IMR-90 (cell line): Measurements from ENCODE around the gene TNFRSF14. TPM values are rescaled to one million over a fixed set of nuclear protein-coding genes. Genes with fewer than 3 reads are reported as not detected.
A peak's percentile ranks its signal among the peaks of the same experiment; 100 is the strongest.

Experiments used
- ATAC-seq: fragments of 200-7000 bp; cut with Tn5 transposase; 2 replicates; pipeline ENCODE4 v1.9.1; 2020; ENCODE audit warnings: low read depth, mild to moderate bottlenecking, moderate library complexity
- BruUV-seq: library from RNA; stranded (reverse); fragments of 400-500 nt; replicated peaks from 2 replicates; lab custom pipeline; 2021; lab: Mats Ljungman, UMichigan
- CTCF ChIA-PET: fragments of 300-600 bp; formaldehyde crosslinking; extraction: SDS; loops from one replicate; lab custom pipeline; 2021; ENCODE audit warnings: antibody characterized with exemption; lab: Yijun Ruan, JAX
- POLR2A ChIA-PET: fragments of 300-600 bp; sonication (Branson Sonifier 250); formaldehyde crosslinking; loops from one replicate; lab custom pipeline; 2022; ENCODE audit warnings: antibody characterized with exemption; ENCODE audit not compliant: unreplicated experiment; lab: Charles Lee
- DNase-seq: peaks from one replicate; pipeline ENCODE4 v3.0.0; 2013
- H2AFZ ChIP-seq: replicated peaks from 2 replicates; pipeline ENCODE3; 2013; ENCODE audit warnings: low read length, mild to moderate bottlenecking; ENCODE audit not compliant: poor library complexity
- H2AK5ac ChIP-seq: 2 replicates; pipeline ENCODE4 v1.6.1; 2013; ENCODE audit warnings: low read depth, low read length, inconsistent platforms
- H2AK9ac ChIP-seq: replicated peaks from 2 replicates; pipeline ENCODE3; 2013; ENCODE audit warnings: mild to moderate bottlenecking, low read depth, low read length, moderate library complexity; ENCODE audit not compliant: poor library complexity
- H2BK120ac ChIP-seq: 2 replicates; pipeline ENCODE4 v1.6.1; 2013; ENCODE audit warnings: low read depth, low read length, inconsistent platforms
- H2BK15ac ChIP-seq: 3 replicates; pipeline ENCODE4 v1.6.1; 2013; ENCODE audit warnings: low read depth, low read length, inconsistent platforms
- H2BK20ac ChIP-seq: 2 replicates; pipeline ENCODE4 v1.6.1; 2013; ENCODE audit warnings: low read depth, mild to moderate bottlenecking, inconsistent platforms, low read length, moderate library complexity
- H2BK5ac ChIP-seq: 2 replicates; pipeline ENCODE4 v1.6.1; 2013; ENCODE audit warnings: mild to moderate bottlenecking, low read depth, low read length, inconsistent platforms; ENCODE audit not compliant: poor library complexity, severe bottlenecking
- H3K14ac ChIP-seq: replicated peaks from 2 replicates; pipeline ENCODE4 v1.6.1; 2013; ENCODE audit warnings: low read depth, low read length, inconsistent platforms
- H3K18ac ChIP-seq: 2 replicates; pipeline ENCODE4 v1.6.1; 2013; ENCODE audit warnings: low read depth, low read length, control low read depth
- H3K23ac ChIP-seq: 2 replicates; pipeline ENCODE4 v1.6.1; 2013; ENCODE audit warnings: low read depth, low read length, inconsistent platforms
- H3K27ac ChIP-seq: 2 replicates; pipeline ENCODE4 v1.5.1; 2013; ENCODE audit warnings: mild to moderate bottlenecking, control low read depth, low read length; ENCODE audit not compliant: insufficient read depth
- H3K27me3 ChIP-seq: 2 replicates; pipeline ENCODE4 v1.6.1; 2013; ENCODE audit warnings: low read length; ENCODE audit not compliant: control insufficient read depth, insufficient read depth
- H3K36me3 ChIP-seq: 2 replicates; pipeline ENCODE4 v1.6.1; 2013; ENCODE audit warnings: low read length, mixed read lengths; ENCODE audit not compliant: control insufficient read depth, insufficient read depth
- H3K4ac ChIP-seq: 2 replicates; pipeline ENCODE4 v1.6.1; 2013; ENCODE audit warnings: low read depth, low read length, inconsistent platforms
- H3K4me1 ChIP-seq: 2 replicates; pipeline ENCODE4 v1.6.1; 2013; ENCODE audit warnings: low read length, mixed read lengths; ENCODE audit not compliant: control insufficient read depth, insufficient read depth
- H3K4me2 ChIP-seq: 2 replicates; pipeline ENCODE4 v1.6.1; 2013; ENCODE audit warnings: low read depth, mild to moderate bottlenecking, control low read depth, low read length, moderate library complexity
- H3K4me3 ChIP-seq: 2 replicates; pipeline ENCODE4 v1.5.1; 2013; ENCODE audit warnings: low read depth, mild to moderate bottlenecking, control low read depth, low read length, moderate library complexity; ENCODE audit not compliant: insufficient read depth
- H3K56ac ChIP-seq: 2 replicates; pipeline ENCODE4 v1.6.1; 2013; ENCODE audit warnings: low read length, inconsistent platforms; ENCODE audit not compliant: insufficient read depth; ENCODE audit errors: extremely low read depth
- H3K79me1 ChIP-seq, 2 experiments: 2 replicates each; pipeline ENCODE4 v1.6.1; 2013; ENCODE audit warnings: low read length in 2 of 2, inconsistent platforms in 1 of 2, low read depth in 1 of 2
- H3K9ac ChIP-seq: 2 replicates; pipeline ENCODE4 v1.6.1; 2013; ENCODE audit warnings: low read depth, low read length, control low read depth
- H3K9me1 ChIP-seq: 2 replicates; pipeline ENCODE4 v1.6.1; 2013; ENCODE audit warnings: low read length, inconsistent platforms; ENCODE audit not compliant: insufficient read depth
- H3K9me3 ChIP-seq: 2 replicates; pipeline ENCODE4 v1.6.1; 2013; ENCODE audit warnings: low read length; ENCODE audit not compliant: control insufficient read depth, insufficient read depth
- H4K20me1 ChIP-seq: 2 replicates; pipeline ENCODE4 v1.6.1; 2013; ENCODE audit warnings: low read length, inconsistent platforms; ENCODE audit not compliant: insufficient read depth
- H4K5ac ChIP-seq: 2 replicates; pipeline ENCODE4 v1.6.1; 2013; ENCODE audit warnings: mild to moderate bottlenecking, low read depth, low read length, control low read depth
- H4K8ac ChIP-seq, 2 experiments: 2 replicates each; pipeline ENCODE4 v1.6.1; 2013; ENCODE audit warnings: low read depth in 2 of 2, low read length in 2 of 2, control low read depth in 1 of 2, inconsistent platforms in 1 of 2
- H4K91ac ChIP-seq: 2 replicates; pipeline ENCODE4 v1.6.1; 2013; ENCODE audit warnings: low read depth, low read length, inconsistent platforms; ENCODE audit not compliant: insufficient read depth
- BHLHE40 ChIP-seq: fragments of 150-350 bp; IDR thresholded peaks from 2 replicates; pipeline ENCODE4 v1.6.1; 2016; ENCODE audit warnings: mild to moderate bottlenecking, low read depth, low read length
- CEBPB ChIP-seq: IDR thresholded peaks from 2 replicates; pipeline ENCODE4 v1.6.1; 2012; ENCODE audit warnings: low read depth, low read length, improper control_type of control experiment
- CHD1 ChIP-seq: IDR thresholded peaks from 2 replicates; pipeline ENCODE4 v1.6.1; 2012; ENCODE audit warnings: low read depth, low read length, improper control_type of control experiment
- CTCF ChIP-seq: conservative IDR thresholded peaks from 2 replicates; pipeline ENCODE4 v1.5.1; 2012; ENCODE audit warnings: mild to moderate bottlenecking, low read depth, low read length, improper control_type of control experiment
- ELK1 ChIP-seq: fragments of 150-350 bp; IDR thresholded peaks from 2 replicates; pipeline ENCODE4 v1.6.1; 2016; ENCODE audit warnings: low read depth, mild to moderate bottlenecking, low read length, moderate library complexity, borderline replicate concordance
- FOS ChIP-seq: fragments of 150-350 bp; IDR thresholded peaks from 2 replicates; pipeline ENCODE4 v1.6.1; 2016; ENCODE audit warnings: low read depth, low read length
- MAFK ChIP-seq: IDR thresholded peaks from 2 replicates; pipeline ENCODE4 v1.6.1; 2012; ENCODE audit warnings: low read depth, low read length, improper control_type of control experiment
- MAZ ChIP-seq: IDR thresholded peaks from 2 replicates; pipeline ENCODE4 v1.6.1; 2012; ENCODE audit warnings: low read depth, mild to moderate bottlenecking, low read length, improper control_type of control experiment, moderate library complexity, borderline replicate concordance
- NFE2L2 ChIP-seq: fragments of 150-350 bp; IDR thresholded peaks from 2 replicates; pipeline ENCODE4 v1.6.1; 2016; ENCODE audit warnings: low read depth, mild to moderate bottlenecking, low read length
- POLR2A ChIP-seq: IDR thresholded peaks from 2 replicates; pipeline ENCODE4 v1.6.1; 2012; ENCODE audit warnings: mild to moderate bottlenecking, low read depth, low read length
- RAD21 ChIP-seq: IDR thresholded peaks from 2 replicates; pipeline ENCODE4 v1.6.1; 2012; ENCODE audit warnings: low read length, improper control_type of control experiment
- RCOR1 ChIP-seq: IDR thresholded peaks from 2 replicates; pipeline ENCODE4 v1.6.1; 2012; ENCODE audit warnings: mild to moderate bottlenecking, low read length, improper control_type of control experiment; ENCODE audit not compliant: insufficient replicate concordance
- RFX5 ChIP-seq: IDR thresholded peaks from 2 replicates; pipeline ENCODE4 v1.8.0; 2012; ENCODE audit warnings: low read depth, mild to moderate bottlenecking, low read length, moderate library complexity
- SMC3 ChIP-seq: fragments of 150-350 bp; IDR thresholded peaks from 2 replicates; pipeline ENCODE4 v1.6.1; 2016; ENCODE audit warnings: low read depth, mild to moderate bottlenecking, antibody characterized with exemption, low read length, moderate library complexity
- USF2 ChIP-seq: fragments of 150-350 bp; IDR thresholded peaks from 2 replicates; pipeline ENCODE4 v1.6.1; 2017; ENCODE audit warnings: mild to moderate bottlenecking, antibody characterized with exemption, low read length, low read depth
- WGBS, 2 experiments: methylation state at CpG; one replicate each; pipeline versions ENCODE4 v1.1.5 to v1.1.7; 2013; ENCODE audit warnings: missing lambda C conversion rate in 2 of 2; ENCODE audit not compliant: insufficient read length in 1 of 2; ENCODE audit errors: extremely low coverage in 2 of 2; 5-methylcytosine and 5-hydroxymethylcytosine counted together
- dilution Hi-C: fragments of 300-500 bp; cut with HindIII; formaldehyde crosslinking; loops from one replicate; pipeline ENCODE4 v1.14.3; 2018; ENCODE audit warnings: low sequenced_read_pairs; ENCODE audit not compliant: unreplicated experiment
- in situ Hi-C: fragments of 300-500 bp; cut with MboI; formaldehyde crosslinking; loops from 3 replicates; pipeline ENCODE4 v1.14.3; 2019; ENCODE audit warnings: low sequenced_read_pairs, inconsistent platforms, mixed read lengths
- intact Hi-C: fragments of 100-400 bp; cut with micrococcal nuclease; formaldehyde crosslinking; loops from 2 replicates; pipeline ENCODE4 v1.10.0; 2022
- polyA plus RNA-seq, 3 experiments: library from polyadenylated mRNA; depleted of rRNA; stranded (reverse); fragments of >200 nt; gene quantifications; 2 replicates each; pipeline ENCODE4 v1.2.3, GENCODE V29; 2012; ENCODE audit warnings: low replicate concordance in 1 of 3
- total RNA-seq: library from RNA; depleted of rRNA; stranded (reverse); fragments of >200 nt; gene quantifications from 2 replicates; pipeline ENCODE4 v1.2.3, GENCODE V29; 2012

TNFRSF14 gene
- total and polyA plus RNA-seq, 2 of the 4 experiments (the other 2 are of a cell fraction), result 1.3 to 4.2 TPM

GRCh38 chr1:2519029-2519685 lies 37.0 kb upstream of the TNFRSF14 start:
- no peak overlapping the region for H3K18ac ChIP-seq
- H3K4ac ChIP-seq, result no peak overlapping the region
- no peak overlapping the region for H4K5ac ChIP-seq
- TF ChIP-seq NFE2L2, result no peak
- TF ChIP-seq CTCF, result no peak
- TF ChIP-seq CEBPB, result no peak
- no peak for TF ChIP-seq RFX5
- no peak for TF ChIP-seq POLR2A
- no peak for TF ChIP-seq FOS
- no peak for TF ChIP-seq SMC3
- no peak for TF ChIP-seq USF2
- no peak for TF ChIP-seq RAD21
- TF ChIP-seq RCOR1, result no peak
- no peak for TF ChIP-seq CHD1
- no peak for TF ChIP-seq MAFK
- no peak for TF ChIP-seq ELK1
- no peak for TF ChIP-seq BHLHE40
- no peak for TF ChIP-seq MAZ
- dilution Hi-C loops, result no loop called here
- ChIA-PET POLR2A (no interaction called here), CTCF (no interaction called here)
- peak overlapping the region; percentile 76 for H2AK9ac ChIP-seq
- H3K4me2 ChIP-seq, result no peak overlapping the region
- intact Hi-C loops, result no loop called here
- H3K14ac ChIP-seq, result no peak overlapping the region
- no peak overlapping the region for H3K4me3 ChIP-seq
- H3K27me3 ChIP-seq, result no peaks in the 10 kb centered on the region
- H3K9ac ChIP-seq, result no peak overlapping the region
- ATAC-seq, result no peak
- no peak overlapping the region for H3K56ac ChIP-seq
- H2BK20ac ChIP-seq, result no peak overlapping the region
- no TSS peak for BruUV-seq
- no peaks in the 10 kb centered on the region for H3K9me3 ChIP-seq
- no peak overlapping the region for H2BK5ac ChIP-seq
- no peak overlapping the region for H2AFZ ChIP-seq
- H3K4me1 ChIP-seq, result peaks cover 10% of the 10 kb centered on the region
- peaks cover 64% of the 10 kb centered on the region for H3K36me3 ChIP-seq
- no peak overlapping the region for H2AK5ac ChIP-seq
- no peak overlapping the region for H2BK120ac ChIP-seq
- no peak overlapping the region for H4K91ac ChIP-seq
- H4K8ac ChIP-seq, result no peak overlapping the region
- peaks cover 7 to 35% of the 10 kb centered on the region in 2 experiments for H3K79me1 ChIP-seq
- no peak overlapping the region for H2BK15ac ChIP-seq
- in situ Hi-C loops, result no loop called here
- no peak overlapping the region for H3K23ac ChIP-seq
- H3K9me1 ChIP-seq, result peaks cover 12% of the 10 kb centered on the region
- peaks cover 30% of the 10 kb centered on the region for H4K20me1 ChIP-seq
- H3K27ac ChIP-seq, result no peak overlapping the region
- no peak for DNase-seq
- WGBS, 2 experiments, result 98% methylated on average over 6 of the region's 25 CpGs; no CpG with 5 or more reads in 1 of the 2 experiments
